NCI-H460 (cell line): ENCODE measurements around the gene STK32B. TPM values are rescaled to one million over a fixed set of nuclear protein-coding genes. Genes with fewer than 3 reads are reported as not detected.
"Not testable (repeated sequence)": the region's sequence is repeated elsewhere in the genome, so short reads cannot be mapped to it uniquely, and the experiment has no call there.

Experiments used
- DNase-seq: peaks from one replicate; pipeline ENCODE4 v3.0.0-alpha.2; 2016; ENCODE audit warnings: low read depth; ENCODE audit errors: extremely low read depth
- total RNA-seq: library from RNA; depleted of rRNA; stranded (reverse); fragments of >200 nt; shearing (Covaris generic); gene quantifications from 2 replicates; pipeline ENCODE4 v1.2.3, GENCODE V29; 2014

STK32B gene
- total RNA-seq, 1 experiment from 2014 or later, result 1.5 TPM

GRCh38 chr4:5421416-5421815 lies 370.1 kb downstream of the STK32B start:
- DNase-seq, result no peak

- no peak for DNase-seq
These were observed 370.9 kb downstream of the STK32B start for GRCh38 chr4:5422195-5422594.

GRCh38 chr4:5423670-5424069 lies 372.4 kb downstream of the STK32B start:
- no peak for DNase-seq

DNA sequence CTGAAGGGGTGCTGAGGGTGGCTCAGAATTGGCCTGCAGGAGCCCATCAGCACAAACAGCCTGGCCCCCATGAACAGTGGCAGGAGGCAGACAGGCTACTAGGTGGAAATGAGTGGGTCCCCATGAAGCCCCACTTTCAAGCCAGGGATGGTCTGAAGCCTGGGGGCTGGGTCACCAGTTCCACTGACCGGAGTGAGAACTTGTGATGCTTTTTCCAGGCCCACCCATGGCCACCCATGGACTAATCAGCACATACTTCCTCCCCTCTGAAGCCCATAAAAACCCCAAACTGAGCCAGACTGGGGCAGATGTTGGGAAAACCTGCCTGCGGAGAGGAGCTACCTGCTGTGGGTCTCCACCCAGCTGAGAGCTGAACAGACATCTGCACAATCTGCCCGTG lies 372.9 kb downstream of the STK32B start:
- DNase-seq, result no peak

- no peak for DNase-seq
These were observed 373.6 kb downstream of the STK32B start for GRCh38 chr4:5424901-5425300.

GRCh38 chr4:5429747-5430146 lies 378.5 kb downstream of the STK32B start:
- DNase-seq, result no peak

GRCh38 chr4:5433196-5433595 lies 381.9 kb downstream of the STK32B start:
- no peak for DNase-seq

DNA sequence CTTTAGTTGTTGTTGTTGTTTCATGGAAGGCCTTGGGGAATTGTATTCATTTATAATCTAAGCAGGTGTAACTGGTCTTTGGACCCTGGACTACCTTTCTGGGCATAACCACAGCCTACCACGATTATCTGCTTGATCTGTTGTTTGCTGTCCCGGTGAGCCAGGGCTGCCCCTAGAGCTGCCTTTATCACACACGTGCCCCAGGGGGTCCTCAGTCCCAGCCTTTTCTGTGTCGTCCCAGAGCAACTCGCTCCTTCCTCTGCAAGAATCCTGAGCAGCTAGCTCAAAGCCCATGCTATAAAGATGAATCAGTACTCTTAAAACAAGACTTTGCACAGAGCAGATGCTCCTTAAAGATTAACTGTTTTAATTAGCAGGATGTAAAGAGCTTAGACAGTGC lies 383.9 kb downstream of the STK32B start:
- DNase-seq, result no peak

GRCh38 chr4:5435823-5436222 lies 384.5 kb downstream of the STK32B start:
- DNase-seq, result no peak

GRCh38 chr4:5443976-5444802 lies 392.9 kb downstream of the STK32B start:
- DNase-seq, result not testable (repeated sequence)

DNA sequence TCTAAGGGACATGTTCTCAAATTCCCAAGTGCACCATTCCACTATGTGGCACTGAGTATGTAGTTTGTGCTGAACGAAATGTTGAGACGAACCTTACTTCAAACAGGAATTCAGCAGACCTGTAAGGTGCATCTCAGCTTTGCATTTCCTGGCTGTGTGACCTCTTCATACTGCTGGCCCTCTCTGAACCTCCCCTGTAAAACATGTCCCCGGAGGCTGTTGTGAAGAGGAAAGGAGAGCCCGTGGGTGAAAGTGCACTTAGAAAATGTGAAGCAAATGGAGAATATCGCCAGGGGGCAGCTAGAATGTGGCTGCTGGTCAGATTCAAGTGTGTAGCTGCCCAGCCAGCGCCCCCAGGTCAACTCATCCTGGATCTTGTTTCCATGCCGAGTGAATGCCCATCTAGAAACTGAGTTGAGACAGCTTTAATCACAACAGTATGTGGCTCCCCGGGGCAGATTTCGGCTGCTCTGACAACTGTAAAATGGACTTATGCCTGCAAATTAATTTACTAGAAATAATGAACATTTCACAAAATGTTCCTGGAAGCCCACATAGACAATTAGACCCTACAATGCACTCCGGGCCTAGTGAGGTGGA lies 393.7 kb downstream of the STK32B start:
- no peak for DNase-seq

DNA sequence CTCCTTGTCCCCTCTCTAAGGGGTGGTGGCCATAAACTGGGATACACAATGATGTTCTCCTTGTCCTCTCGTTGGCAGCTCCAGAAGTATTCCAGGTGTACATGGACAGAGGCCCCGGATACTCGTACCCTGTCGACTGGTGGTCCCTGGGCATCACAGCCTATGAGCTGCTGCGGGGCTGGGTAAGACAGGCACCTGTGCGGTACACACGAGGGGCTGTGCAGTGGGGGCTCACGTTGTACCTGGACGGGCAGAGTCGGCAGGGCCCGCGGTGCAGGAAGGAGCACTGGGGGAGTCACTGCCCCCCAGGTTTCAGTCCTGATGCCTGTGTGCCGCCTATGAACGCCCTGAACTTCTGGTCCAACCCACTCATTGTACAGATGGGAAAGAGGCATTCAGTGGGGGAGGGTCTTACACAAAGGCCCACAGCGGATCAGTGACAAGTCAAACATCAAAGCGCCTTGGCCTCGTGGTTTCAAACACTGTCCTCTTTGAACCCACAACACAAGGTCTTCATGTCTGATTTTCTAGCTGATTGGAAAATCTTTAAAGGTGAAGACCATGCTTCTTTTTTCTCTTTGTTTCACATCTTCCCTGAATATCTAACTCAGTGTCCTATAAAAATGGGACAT lies 395.4 kb downstream of the STK32B start:
- no peak for DNase-seq

DNA sequence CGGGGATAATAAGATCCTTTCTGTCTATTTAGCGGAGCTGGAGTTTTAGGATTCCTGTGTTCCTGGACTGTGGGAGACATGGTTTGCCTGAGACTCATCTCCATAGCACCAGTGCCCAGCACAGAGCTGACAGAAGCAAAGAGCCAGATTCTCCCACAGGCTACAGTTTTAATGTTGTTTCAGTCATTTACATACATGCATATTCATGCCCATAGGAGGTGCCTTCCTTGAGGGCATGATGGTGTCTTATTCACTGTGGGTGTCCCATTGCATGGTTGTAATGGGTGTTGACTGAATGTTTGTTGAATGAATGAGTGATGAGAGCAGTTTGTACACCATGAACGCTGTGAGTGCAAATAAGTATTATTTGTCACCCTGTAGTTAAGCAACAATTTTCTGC lies 396.5 kb downstream of the STK32B start:
- no peak for DNase-seq

- DNase-seq, result no peak
These were observed 396.9 kb downstream of the STK32B start for GRCh38 chr4:5448221-5448620.

DNA sequence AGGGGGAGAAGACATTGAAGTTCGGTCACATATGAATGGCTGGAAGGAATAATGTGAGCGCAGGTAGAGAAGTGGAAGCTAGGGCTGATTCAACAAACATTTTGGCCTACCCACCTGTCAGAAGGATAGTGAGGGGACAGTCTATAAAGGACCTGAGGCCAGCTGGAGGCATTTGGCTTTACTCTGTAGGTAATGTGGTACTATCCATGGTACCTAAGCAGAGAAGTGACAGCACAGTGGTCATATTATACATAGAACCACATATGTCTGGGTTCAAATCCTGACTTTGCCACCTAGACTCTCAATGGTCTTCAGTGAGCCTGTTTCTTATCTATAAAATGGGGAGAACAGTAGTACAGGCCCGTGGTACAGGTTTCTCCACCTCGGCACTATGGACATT lies 400.0 kb downstream of the STK32B start:
- no peak for DNase-seq

GRCh38 chr4:5452156-5452555 lies 400.9 kb downstream of the STK32B start:
- no peak for DNase-seq

DNA sequence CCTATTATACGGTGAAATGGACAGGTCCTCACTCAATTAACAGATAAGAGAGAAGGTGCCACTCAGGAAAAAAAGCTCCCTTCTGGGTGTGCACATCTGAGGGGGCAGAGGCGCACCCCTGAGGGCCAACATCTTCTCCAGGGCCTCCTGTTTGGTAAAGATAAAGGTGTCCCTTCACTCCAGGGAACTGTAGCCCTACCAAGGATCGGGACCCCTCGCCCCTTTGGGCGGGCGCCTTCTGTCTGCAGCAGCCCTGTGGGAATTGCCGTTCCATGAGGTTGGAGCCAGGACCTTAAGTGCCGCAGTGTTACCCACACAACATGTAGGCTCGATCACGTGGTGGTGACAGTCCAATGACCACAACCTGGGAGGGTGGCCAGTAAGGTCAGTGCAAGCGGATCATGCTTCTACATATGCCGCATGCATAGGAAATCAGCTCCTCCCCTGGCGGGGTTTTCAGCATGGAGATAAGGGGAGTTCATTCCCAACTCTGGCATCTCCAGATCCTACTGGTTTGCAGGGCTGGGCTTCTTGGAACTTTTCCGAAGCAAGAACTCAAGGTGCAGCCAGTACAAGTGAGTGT lies 403.8 kb downstream of the STK32B start:
- DNase-seq, result no peak

- no peak for DNase-seq
These were observed 405.1 kb downstream of the STK32B start for GRCh38 chr4:5456296-5456845.

DNA sequence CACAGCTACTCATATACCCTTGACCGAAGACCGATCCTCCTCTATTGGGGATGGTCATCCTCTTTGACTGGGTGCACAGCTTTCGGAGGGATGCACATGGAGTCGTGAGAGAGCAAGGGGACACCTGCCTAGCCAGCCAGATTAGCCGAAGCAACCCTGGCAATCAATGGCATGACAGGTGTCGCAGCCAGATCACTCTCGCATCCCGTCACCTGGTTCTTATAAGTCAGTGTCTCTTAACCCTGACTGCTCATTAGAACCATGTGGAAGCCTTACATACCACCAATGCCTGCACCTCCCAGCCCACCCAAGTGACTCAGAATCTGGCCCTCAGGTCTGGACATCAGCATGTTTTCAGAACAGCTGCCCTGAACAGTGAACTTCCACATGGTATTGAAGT lies 407.4 kb downstream of the STK32B start:
- no peak for DNase-seq

DNA sequence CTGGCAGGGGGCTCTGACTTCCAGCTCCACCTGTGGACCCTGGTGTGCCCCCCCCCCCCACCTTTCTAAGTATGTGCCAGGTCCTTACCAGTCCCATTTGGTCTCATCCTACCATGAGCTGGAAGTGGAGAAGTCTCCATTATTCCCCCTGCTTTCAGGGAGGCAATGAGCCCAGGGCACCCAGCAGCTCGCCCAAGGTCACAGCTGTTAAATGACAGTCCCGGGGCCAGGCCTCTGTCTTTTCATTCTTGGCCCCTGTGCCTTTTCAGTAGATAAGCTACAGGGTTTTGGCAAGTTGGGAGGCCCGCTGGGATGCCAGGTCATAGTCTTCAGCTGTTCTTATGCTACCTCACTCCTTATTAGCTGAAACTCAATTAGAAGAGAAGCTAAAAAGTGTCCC lies 408.0 kb downstream of the STK32B start:
- no peak for DNase-seq

GRCh38 chr4:5460106-5460801 lies 409.0 kb downstream of the STK32B start:
- DNase-seq, result peak; percentile 1
